ENCODE measurements around the gene TJP2.

DNA sequence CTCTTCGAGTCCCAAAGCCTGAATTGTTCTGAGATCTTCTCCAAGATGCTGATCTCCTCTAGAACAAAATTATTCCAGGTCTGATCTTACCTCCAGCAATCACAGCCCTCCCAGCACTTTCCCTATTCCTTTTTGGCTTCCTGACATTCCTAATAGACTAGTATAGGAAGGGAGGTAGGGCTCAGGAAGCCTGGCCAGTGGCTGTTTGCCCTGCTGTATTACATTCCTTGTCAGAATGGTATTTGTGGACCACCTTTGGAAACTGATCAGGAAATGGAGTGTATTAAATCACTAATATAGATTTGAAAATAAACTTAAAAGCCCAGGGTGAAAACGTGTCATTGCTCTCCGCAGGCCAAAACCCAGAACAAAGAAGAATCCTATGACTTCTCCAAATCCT is 76.6 kb downstream of the TJP2 start:
- TF ChIP-seq CTCF (tag by site-specific recombination; IDR thresholded peaks at IDR 0.05) (no peak), ZNF658 (tag by site-specific recombination; IDR thresholded peaks at IDR 0.05) (no peak), ZNF416 (tag by site-specific recombination; IDR thresholded peaks at IDR 0.05) (no peak)
- TF ChIP-seq, protein P1, sequence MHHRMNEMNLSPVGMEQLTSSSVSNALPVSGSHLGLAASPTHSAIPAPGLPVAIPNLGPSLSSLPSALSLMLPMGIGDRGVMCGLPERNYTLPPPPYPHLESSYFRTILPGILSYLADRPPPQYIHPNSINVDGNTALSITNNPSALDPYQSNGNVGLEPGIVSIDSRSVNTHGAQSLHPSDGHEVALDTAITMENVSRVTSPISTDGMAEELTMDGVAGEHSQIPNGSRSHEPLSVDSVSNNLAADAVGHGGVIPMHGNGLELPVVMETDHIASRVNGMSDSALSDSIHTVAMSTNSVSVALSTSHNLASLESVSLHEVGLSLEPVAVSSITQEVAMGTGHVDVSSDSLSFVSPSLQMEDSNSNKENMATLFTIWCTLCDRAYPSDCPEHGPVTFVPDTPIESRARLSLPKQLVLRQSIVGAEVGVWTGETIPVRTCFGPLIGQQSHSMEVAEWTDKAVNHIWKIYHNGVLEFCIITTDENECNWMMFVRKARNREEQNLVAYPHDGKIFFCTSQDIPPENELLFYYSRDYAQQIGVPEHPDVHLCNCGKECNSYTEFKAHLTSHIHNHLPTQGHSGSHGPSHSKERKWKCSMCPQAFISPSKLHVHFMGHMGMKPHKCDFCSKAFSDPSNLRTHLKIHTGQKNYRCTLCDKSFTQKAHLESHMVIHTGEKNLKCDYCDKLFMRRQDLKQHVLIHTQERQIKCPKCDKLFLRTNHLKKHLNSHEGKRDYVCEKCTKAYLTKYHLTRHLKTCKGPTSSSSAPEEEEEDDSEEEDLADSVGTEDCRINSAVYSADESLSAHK (tag by site-specific recombination; IDR thresholded peaks at IDR 0.05) = no peak
